CD14-positive monocyte (primary cell): Measurements from ENCODE around the gene ABHD17B. TPM values are rescaled to one million over a fixed set of nuclear protein-coding genes. Genes with fewer than 3 reads are reported as not detected.

ENCODE experiments used
- DNase-seq, 3 donors: peaks; one replicate each; pipeline ENCODE4 v3.0.0-alpha.2; 2011 to 2022
- H2AFZ ChIP-seq: 2 replicates; pipeline ENCODE4 v1.6.0; 2012; ENCODE audit warnings: mild to moderate bottlenecking, low read depth, low read length, inconsistent platforms; ENCODE audit not compliant: insufficient read depth, poor library complexity, severe bottlenecking
- H3K27ac ChIP-seq, 2 donors: 1 replicate in 1 of 2; 2 replicates in 1 of 2; pipeline ENCODE4 v1.5.1; 2012 to 2013; ENCODE audit warnings: low read length in 2 of 2, control low read depth in 1 of 2, inconsistent platforms in 1 of 2, low read depth in 1 of 2, mild to moderate bottlenecking in 1 of 2
- H3K27me3 ChIP-seq, 2 donors: one replicate each; pipeline versions ENCODE4 v1.6.0 to v1.6.1; 2011 to 2013; ENCODE audit warnings: low read length in 2 of 2; ENCODE audit not compliant: control insufficient read depth in 2 of 2, insufficient read depth in 2 of 2
- H3K36me3 ChIP-seq, 2 donors: replicated peaks in 1 of 2; 1 replicate in 1 of 2; 2 replicates in 1 of 2; pipeline versions ENCODE4 v1.5.1 to v1.6.1; 2012 to 2013; ENCODE audit warnings: low read length in 2 of 2, control low read depth in 1 of 2, inconsistent platforms in 1 of 2, mild to moderate bottlenecking in 1 of 2; ENCODE audit not compliant: insufficient read depth in 2 of 2, control insufficient read depth in 1 of 2
- H3K4me1 ChIP-seq, 2 donors: 1 replicate in 1 of 2; 2 replicates in 1 of 2; pipeline versions ENCODE4 v1.5.1 to v1.6.1; 2012 to 2013; ENCODE audit warnings: low read length in 2 of 2, control low read depth in 1 of 2, inconsistent platforms in 1 of 2, mild to moderate bottlenecking in 1 of 2, moderate library complexity in 1 of 2; ENCODE audit not compliant: insufficient read depth in 2 of 2, control insufficient read depth in 1 of 2
- H3K4me2 ChIP-seq: replicated peaks from 2 replicates; pipeline ENCODE3; 2012; ENCODE audit warnings: low read length, moderate library complexity, mild to moderate bottlenecking; ENCODE audit not compliant: poor library complexity, severe bottlenecking; ENCODE audit errors: extremely low read depth
- H3K4me3 ChIP-seq, 3 experiments: fragments of 200-600 bp in 1 of 3; sonication (generic) in 1 of 3; replicated peaks in 1 of 3; 1 replicate in 2 of 3; 2 replicates in 1 of 3; pipeline ENCODE4 v1.5.1; 2011 to 2013; ENCODE audit warnings: low read length in 3 of 3, mild to moderate bottlenecking in 3 of 3, control low read depth in 2 of 3, low read depth in 2 of 3, inconsistent platforms in 1 of 3, moderate library complexity in 1 of 3
- H3K79me2 ChIP-seq: 2 replicates; pipeline ENCODE4 v1.6.0; 2012; ENCODE audit warnings: mild to moderate bottlenecking, control low read depth, inconsistent platforms, low read length, moderate library complexity; ENCODE audit not compliant: insufficient read depth
- H3K9ac ChIP-seq: 2 replicates; pipeline ENCODE4 v1.6.0; 2017; ENCODE audit warnings: low read length, mild to moderate bottlenecking; ENCODE audit not compliant: insufficient read depth, poor library complexity, severe bottlenecking
- H3K9me3 ChIP-seq, 2 donors: replicated peaks in 1 of 2; 1 replicate in 1 of 2; 2 replicates in 1 of 2; pipeline versions ENCODE4 v1.5.1 to v1.6.1; 2012 to 2013; ENCODE audit warnings: low read length in 2 of 2, control low read depth in 1 of 2; ENCODE audit not compliant: control insufficient read depth in 1 of 2, insufficient read depth in 1 of 2
- H4K20me1 ChIP-seq: 2 replicates; pipeline ENCODE4 v1.6.0; 2012; ENCODE audit warnings: mild to moderate bottlenecking, low read length, control low read depth, moderate library complexity; ENCODE audit not compliant: insufficient read depth
- H3K27ac Mint-ChIP-seq, 7 donors: one replicate each; pipeline ENCODE4 v1.8.0; 2020; ENCODE audit warnings: mild to moderate bottlenecking in 7 of 7, mixed read lengths in 7 of 7, moderate library complexity in 6 of 7, inconsistent platforms in 2 of 7
- H3K27me3 Mint-ChIP-seq, 3 donors: one replicate each; pipeline ENCODE4 v1.8.0; 2021 to 2022; ENCODE audit warnings: low read depth in 3 of 3, mild to moderate bottlenecking in 3 of 3, mixed read lengths in 3 of 3, moderate library complexity in 3 of 3, inconsistent platforms in 1 of 3
- H3K36me3 Mint-ChIP-seq, 2 donors: one replicate each; pipeline ENCODE4 v1.8.0; 2020; ENCODE audit warnings: mixed read lengths in 2 of 2, inconsistent platforms in 1 of 2, mild to moderate bottlenecking in 1 of 2
- H3K4me1 Mint-ChIP-seq: one replicate; pipeline ENCODE4 v1.8.0; 2020; ENCODE audit warnings: mild to moderate bottlenecking, mixed read lengths
- H3K4me3 Mint-ChIP-seq, 2 donors: one replicate each; pipeline ENCODE4 v1.8.0; 2020; ENCODE audit warnings: mild to moderate bottlenecking in 2 of 2, mixed read lengths in 2 of 2, moderate library complexity in 1 of 2
- H3K9me3 Mint-ChIP-seq, 7 donors: one replicate each; pipeline ENCODE4 v1.8.0; 2020 to 2022; ENCODE audit warnings: mixed read lengths in 7 of 7, mild to moderate bottlenecking in 6 of 7, moderate library complexity in 6 of 7, inconsistent platforms in 2 of 7
- WGBS: methylation state at CpG from one replicate; pipeline ENCODE4 v1.1.5; 2013; ENCODE audit warnings: missing lambda C conversion rate; ENCODE audit not compliant: insufficient coverage; 5-methylcytosine and 5-hydroxymethylcytosine counted together
- intact Hi-C, 2 donors: fragments of 100-400 bp; cut with micrococcal nuclease; formaldehyde crosslinking; loops; one replicate each; pipeline versions ENCODE4 v1.15.0 to v1.15.1; 2023
- polyA plus RNA-seq, 3 donors: library from polyadenylated mRNA; depleted of rRNA in 1 of 3; unstranded in 2 of 3; stranded (reverse) in 1 of 3; fragments of 300-500 nt in 2 of 3; fragments of >200 nt in 1 of 3; fragmentation: Illumina TruSeq in 2 of 3; gene quantifications; 1 replicate in 2 of 3; 2 replicates in 1 of 3; pipeline ENCODE4 v1.2.3, GENCODE V29; 2012 to 2021
- TF ChIP-seq, protein P1 (sequence below): fragments of 200-600 bp; IDR thresholded peaks from one replicate; pipeline ENCODE4 v1.8.0; 2022; ENCODE audit warnings: antibody characterized with exemption, mild to moderate bottlenecking

The ABHD17B gene
- polyA plus RNA-seq, 3 donors: 4.1 to 12.8 (median 12.3) TPM

DNA sequence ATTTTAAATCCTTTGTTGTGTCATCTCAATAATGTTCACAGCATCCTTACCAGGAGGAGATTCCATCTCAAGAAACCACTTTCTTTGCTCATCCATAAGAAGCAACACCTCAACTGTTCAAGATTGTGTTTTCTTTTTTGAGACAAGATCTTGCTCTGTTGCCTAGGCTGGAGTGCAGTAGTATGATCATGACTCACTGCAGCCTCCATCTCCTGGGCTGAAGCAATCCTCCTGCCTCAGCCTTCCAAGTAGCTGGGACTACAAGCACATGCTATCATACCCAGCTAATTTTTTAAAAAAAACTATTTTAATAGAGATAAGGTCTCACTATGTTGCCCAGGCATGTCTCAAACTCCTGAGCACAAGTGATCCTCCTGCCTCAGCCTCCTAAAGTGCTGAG is 60.0 kb downstream of the ABHD17B start:
- no peak overlapping the region for H3K27ac Mint-ChIP-seq
- TF ChIP-seq, protein P1, sequence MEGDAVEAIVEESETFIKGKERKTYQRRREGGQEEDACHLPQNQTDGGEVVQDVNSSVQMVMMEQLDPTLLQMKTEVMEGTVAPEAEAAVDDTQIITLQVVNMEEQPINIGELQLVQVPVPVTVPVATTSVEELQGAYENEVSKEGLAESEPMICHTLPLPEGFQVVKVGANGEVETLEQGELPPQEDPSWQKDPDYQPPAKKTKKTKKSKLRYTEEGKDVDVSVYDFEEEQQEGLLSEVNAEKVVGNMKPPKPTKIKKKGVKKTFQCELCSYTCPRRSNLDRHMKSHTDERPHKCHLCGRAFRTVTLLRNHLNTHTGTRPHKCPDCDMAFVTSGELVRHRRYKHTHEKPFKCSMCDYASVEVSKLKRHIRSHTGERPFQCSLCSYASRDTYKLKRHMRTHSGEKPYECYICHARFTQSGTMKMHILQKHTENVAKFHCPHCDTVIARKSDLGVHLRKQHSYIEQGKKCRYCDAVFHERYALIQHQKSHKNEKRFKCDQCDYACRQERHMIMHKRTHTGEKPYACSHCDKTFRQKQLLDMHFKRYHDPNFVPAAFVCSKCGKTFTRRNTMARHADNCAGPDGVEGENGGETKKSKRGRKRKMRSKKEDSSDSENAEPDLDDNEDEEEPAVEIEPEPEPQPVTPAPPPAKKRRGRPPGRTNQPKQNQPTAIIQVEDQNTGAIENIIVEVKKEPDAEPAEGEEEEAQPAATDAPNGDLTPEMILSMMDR: no peak

GRCh38 chr9:71847892-71848291 is 63.1 kb downstream of the ABHD17B start:
- H3K27me3 Mint-ChIP-seq: no peaks in the 10 kb centered on the region
- Histone ChIP-seq H3K36me3 (no peaks in the 10 kb centered on the region), H4K20me1 (no peaks in the 10 kb centered on the region), H3K4me3 (no peak overlapping the region), H2AFZ (no peak overlapping the region), H3K4me2 (no peak overlapping the region), H3K27me3 (no peaks in the 10 kb centered on the region), H3K27ac (no peak overlapping the region), H3K79me2 (no peaks in the 10 kb centered on the region), H3K9me3 (no peaks in the 10 kb centered on the region), H3K9ac (no peak overlapping the region), H3K4me1 (no peaks in the 10 kb centered on the region)
- no peak overlapping the region for H3K27ac Mint-ChIP-seq
- peaks cover 0 to 7% (median 4%) of the 10 kb centered on the region in 7 donors for H3K9me3 Mint-ChIP-seq
- no peak for DNase-seq
- H3K4me3 Mint-ChIP-seq: no peak overlapping the region
- no peaks in the 10 kb centered on the region for H3K36me3 Mint-ChIP-seq
- 100% methylated on average over 1 of the region's 2 CpGs for WGBS
- H3K4me1 Mint-ChIP-seq: no peaks in the 10 kb centered on the region
- TF ChIP-seq, protein P1: no peak
- intact Hi-C loops: no loop called here

More for the DNA sequence above, 60.0 kb downstream of the ABHD17B start:
- Mint-ChIP-seq H3K4me1 (no peaks in the 10 kb centered on the region), H3K27me3 (no peaks in the 10 kb centered on the region), H3K36me3 (no peaks in the 10 kb centered on the region), H3K4me3 (no peak overlapping the region), H3K9me3 (peaks cover 0 to 7% (median 5%) of the 10 kb centered on the region in 7 donors)
- Histone ChIP-seq H3K4me2 (no peak overlapping the region), H3K9me3 (no peaks in the 10 kb centered on the region), H3K79me2 (no peaks in the 10 kb centered on the region), H3K9ac (no peak overlapping the region), H2AFZ (no peak overlapping the region), H3K27ac (no peak overlapping the region), H3K27me3 (no peaks in the 10 kb centered on the region), H3K4me3 (no peak overlapping the region), H3K36me3 (no peaks in the 10 kb centered on the region), H3K4me1 (no peaks in the 10 kb centered on the region), H4K20me1 (no peaks in the 10 kb centered on the region)
- DNase-seq: no peak
- intact Hi-C loops: no loop called here
